ENCODE data around the gene TNNC1.

DNA sequence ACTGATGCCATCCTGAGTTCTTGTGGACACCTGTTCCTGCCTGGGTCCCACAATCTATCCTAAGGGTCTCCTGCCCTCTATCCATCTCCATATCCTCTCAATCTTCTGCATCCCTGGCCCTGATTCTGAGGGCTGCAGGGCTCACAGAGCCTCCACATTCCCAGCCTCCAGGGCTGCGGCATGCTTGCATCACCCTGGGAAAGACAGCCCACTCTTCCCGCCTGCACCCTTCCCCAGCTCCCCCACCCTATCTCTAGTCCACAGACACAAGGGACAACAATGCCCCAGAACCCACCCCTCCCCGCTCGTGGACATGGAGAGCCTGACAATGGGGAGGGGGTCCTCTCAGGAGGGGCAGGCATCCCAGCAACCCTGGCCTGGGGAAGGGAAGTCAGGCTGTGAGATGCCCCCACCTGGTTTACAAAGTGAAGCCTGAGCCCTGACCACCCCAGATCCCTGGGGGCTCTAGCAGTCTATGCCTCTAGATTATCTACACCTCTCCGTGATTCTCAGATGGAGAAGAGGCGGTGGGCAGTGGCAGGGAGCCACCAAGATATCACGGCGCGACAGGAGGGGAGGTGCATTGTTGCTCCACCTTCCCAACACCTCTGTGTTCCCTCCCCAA lies 19.2 kb downstream of the TNNC1 start:
- TF ChIP-seq, protein P1, sequence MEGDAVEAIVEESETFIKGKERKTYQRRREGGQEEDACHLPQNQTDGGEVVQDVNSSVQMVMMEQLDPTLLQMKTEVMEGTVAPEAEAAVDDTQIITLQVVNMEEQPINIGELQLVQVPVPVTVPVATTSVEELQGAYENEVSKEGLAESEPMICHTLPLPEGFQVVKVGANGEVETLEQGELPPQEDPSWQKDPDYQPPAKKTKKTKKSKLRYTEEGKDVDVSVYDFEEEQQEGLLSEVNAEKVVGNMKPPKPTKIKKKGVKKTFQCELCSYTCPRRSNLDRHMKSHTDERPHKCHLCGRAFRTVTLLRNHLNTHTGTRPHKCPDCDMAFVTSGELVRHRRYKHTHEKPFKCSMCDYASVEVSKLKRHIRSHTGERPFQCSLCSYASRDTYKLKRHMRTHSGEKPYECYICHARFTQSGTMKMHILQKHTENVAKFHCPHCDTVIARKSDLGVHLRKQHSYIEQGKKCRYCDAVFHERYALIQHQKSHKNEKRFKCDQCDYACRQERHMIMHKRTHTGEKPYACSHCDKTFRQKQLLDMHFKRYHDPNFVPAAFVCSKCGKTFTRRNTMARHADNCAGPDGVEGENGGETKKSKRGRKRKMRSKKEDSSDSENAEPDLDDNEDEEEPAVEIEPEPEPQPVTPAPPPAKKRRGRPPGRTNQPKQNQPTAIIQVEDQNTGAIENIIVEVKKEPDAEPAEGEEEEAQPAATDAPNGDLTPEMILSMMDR (IDR thresholded peaks at IDR 0.05), result no peak
- no peak for TF ChIP-seq POLR2A (IDR thresholded peaks at IDR 0.05)

All from breast epithelium (tissue), 3 donors.